Osteoblast (primary cell): ENCODE measurements around the gene JADE3. TPM values are rescaled to one million over a fixed set of nuclear protein-coding genes. Genes with fewer than 3 reads are reported as not detected.

Experiments used
- DNase-seq: peaks from one replicate; pipeline ENCODE4 v3.0.0; 2011; ENCODE audit warnings: low spot score, mixed read lengths; ENCODE audit not compliant: insufficient read length; ENCODE audit errors: missing footprints
- H2AFZ ChIP-seq: 2 replicates; pipeline ENCODE4 v1.6.0; 2011; ENCODE audit warnings: mild to moderate bottlenecking, low read length
- H3K27ac ChIP-seq: 2 replicates; pipeline ENCODE4 v1.5.1; 2011; ENCODE audit warnings: mild to moderate bottlenecking, low read depth, low read length, moderate library complexity
- H3K27me3 ChIP-seq: 2 replicates; pipeline ENCODE4 v1.6.0; 2012; ENCODE audit warnings: mild to moderate bottlenecking, control low read depth, inconsistent platforms, low read length, moderate library complexity; ENCODE audit not compliant: insufficient read depth
- H3K36me3 ChIP-seq: 2 replicates; pipeline ENCODE4 v1.5.1; 2011; ENCODE audit warnings: mild to moderate bottlenecking, low read length, control low read depth, moderate library complexity; ENCODE audit not compliant: insufficient read depth
- H3K4me1 ChIP-seq: 2 replicates; pipeline ENCODE4 v1.5.1; 2011; ENCODE audit warnings: mild to moderate bottlenecking, low read length, control low read depth, moderate library complexity; ENCODE audit not compliant: insufficient read depth
- H3K4me2 ChIP-seq: 2 replicates; pipeline ENCODE4 v1.6.0; 2011; ENCODE audit warnings: mild to moderate bottlenecking, low read length; ENCODE audit not compliant: insufficient read depth
- H3K4me3 ChIP-seq: fragments of 200-600 bp; sonication (generic); 3 replicates; pipeline ENCODE4 v1.5.1; 2012; ENCODE audit warnings: mild to moderate bottlenecking, low read length, inconsistent platforms; ENCODE audit not compliant: insufficient read depth
- H3K79me2 ChIP-seq: 2 replicates; pipeline ENCODE4 v1.6.0; 2012; ENCODE audit warnings: mild to moderate bottlenecking, low read length, control low read depth, inconsistent platforms; ENCODE audit not compliant: insufficient read depth
- H3K9me3 ChIP-seq: 2 replicates; pipeline ENCODE4 v1.5.1; 2011; ENCODE audit warnings: low read depth, low read length, control low read depth
- H4K20me1 ChIP-seq: 2 replicates; pipeline ENCODE4 v1.6.0; 2012; ENCODE audit warnings: mild to moderate bottlenecking, low read length, control low read depth; ENCODE audit not compliant: insufficient read depth
- CTCF ChIP-seq: IDR thresholded peaks from 2 replicates; pipeline ENCODE4 v1.5.1; 2011; ENCODE audit warnings: mild to moderate bottlenecking, low read depth, low read length, moderate library complexity; ENCODE audit errors: extremely low read depth
- total RNA-seq: library from RNA; depleted of rRNA; stranded (reverse); fragments of >200 nt; gene quantifications from 2 replicates; pipeline ENCODE4 v1.2.3, GENCODE V29; 2012

JADE3 gene
- total RNA-seq, 1 donor = 4.7 TPM

DNA sequence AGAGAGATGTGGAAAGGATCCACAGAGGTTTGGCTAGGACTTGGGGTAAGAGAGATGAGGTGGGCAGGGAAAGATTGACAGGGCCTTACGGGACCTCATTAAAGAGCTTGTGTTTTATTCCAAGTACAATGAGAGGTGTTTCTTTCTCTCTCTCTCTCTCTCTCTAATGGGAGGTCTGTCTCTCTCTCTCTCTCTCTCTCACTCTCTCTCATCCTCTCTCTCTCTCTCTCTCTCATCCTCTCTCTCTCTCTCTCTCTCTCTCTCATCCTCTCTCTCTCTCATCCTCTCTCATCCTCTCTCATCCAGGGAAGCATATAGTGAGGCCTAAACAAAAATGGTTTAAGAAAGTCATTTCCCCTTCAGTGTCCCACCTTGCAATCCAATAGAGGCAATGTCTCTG lies 5.4 kb downstream of the JADE3 start:
- no peak overlapping the region for H2AFZ ChIP-seq
- no peak overlapping the region for H3K4me3 ChIP-seq
- peaks cover 41% of the 10 kb centered on the region for H3K79me2 ChIP-seq
- no peak for DNase-seq
- H3K4me2 ChIP-seq = no peak overlapping the region
- no peak for TF ChIP-seq CTCF
- peaks cover 4% of the 10 kb centered on the region for H3K27me3 ChIP-seq
- H3K27ac ChIP-seq = no peak overlapping the region
- no peaks in the 10 kb centered on the region for H3K9me3 ChIP-seq
- no peaks in the 10 kb centered on the region for H3K4me1 ChIP-seq
- H4K20me1 ChIP-seq = no peaks in the 10 kb centered on the region
- no peaks in the 10 kb centered on the region for H3K36me3 ChIP-seq

- no peak overlapping the region for H3K4me3 ChIP-seq
- no peak overlapping the region for H3K4me2 ChIP-seq
- peaks cover 4% of the 10 kb centered on the region for H3K27me3 ChIP-seq
- H3K79me2 ChIP-seq = peaks cover 41% of the 10 kb centered on the region
- H2AFZ ChIP-seq = no peak overlapping the region
- no peaks in the 10 kb centered on the region for H3K4me1 ChIP-seq
- TF ChIP-seq CTCF = no peak
- H4K20me1 ChIP-seq = no peaks in the 10 kb centered on the region
- no peaks in the 10 kb centered on the region for H3K36me3 ChIP-seq
- H3K27ac ChIP-seq = no peak overlapping the region
- no peak for DNase-seq
- no peaks in the 10 kb centered on the region for H3K9me3 ChIP-seq
Measured at GRCh38 chrX:46918434-46918833, 6.2 kb downstream of the JADE3 start.

GRCh38 chrX:46920235-46920634 lies 8.0 kb downstream of the JADE3 start:
- Histone ChIP-seq H3K9me3 (no peaks in the 10 kb centered on the region), H4K20me1 (peaks cover 2% of the 10 kb centered on the region), H3K79me2 (peaks cover 31% of the 10 kb centered on the region), H3K4me2 (no peak overlapping the region), H2AFZ (no peak overlapping the region), H3K36me3 (no peaks in the 10 kb centered on the region), H3K27ac (no peak overlapping the region), H3K4me3 (no peak overlapping the region), H3K27me3 (peaks cover 4% of the 10 kb centered on the region), H3K4me1 (no peaks in the 10 kb centered on the region)
- no peak for TF ChIP-seq CTCF
- no peak for DNase-seq

- Histone ChIP-seq H3K27ac (no peak overlapping the region), H3K4me3 (no peak overlapping the region), H3K9me3 (no peaks in the 10 kb centered on the region), H3K36me3 (no peaks in the 10 kb centered on the region), H4K20me1 (peaks cover 2% of the 10 kb centered on the region), H3K27me3 (no peaks in the 10 kb centered on the region), H3K79me2 (peaks cover 23% of the 10 kb centered on the region), H3K4me1 (no peaks in the 10 kb centered on the region), H2AFZ (no peak overlapping the region), H3K4me2 (no peak overlapping the region)
- no peak for DNase-seq
- no peak for TF ChIP-seq CTCF
Measured at GRCh38 chrX:46922611-46923010, 10.4 kb downstream of the JADE3 start.
